Natural killer cell (primary cell): Measurements from ENCODE around the gene DOHH. TPM values are rescaled to one million over a fixed set of nuclear protein-coding genes. Genes with fewer than 3 reads are reported as not detected.

Experiments
- ATAC-seq, 3 donors: fragments of 150-1000 bp in 2 of 3; fragments of 200-7000 bp in 1 of 3; cut with Tn5 transposase; 1 replicate in 1 of 3; 2 replicates in 2 of 3; pipeline ENCODE4 v1.10.0; 2021; ENCODE audit warnings: mild to moderate bottlenecking in 2 of 3, moderate library complexity in 2 of 3
- DNase-seq, 2 donors: peaks; one replicate each; pipeline versions ENCODE4 v3.0.0 to v3.0.0-alpha.2; 2013 to 2021; ENCODE audit warnings: mixed read lengths in 1 of 2
- H3K27ac ChIP-seq: one replicate; pipeline ENCODE4 v1.5.1; 2013; ENCODE audit warnings: mild to moderate bottlenecking, low read length
- H3K27me3 ChIP-seq: one replicate; pipeline ENCODE4 v1.6.1; 2013; ENCODE audit warnings: low read length; ENCODE audit not compliant: control insufficient read depth, insufficient read depth
- H3K36me3 ChIP-seq: one replicate; pipeline ENCODE4 v1.6.1; 2013; ENCODE audit warnings: low read length; ENCODE audit not compliant: control insufficient read depth, insufficient read depth
- H3K4me1 ChIP-seq: one replicate; pipeline ENCODE4 v1.6.1; 2013; ENCODE audit warnings: low read length; ENCODE audit not compliant: control insufficient read depth, insufficient read depth
- H3K4me3 ChIP-seq: one replicate; pipeline ENCODE4 v1.5.1; 2013; ENCODE audit warnings: low read length
- H3K9me3 ChIP-seq: one replicate; pipeline ENCODE4 v1.6.1; 2013; ENCODE audit warnings: low read length; ENCODE audit not compliant: control insufficient read depth, insufficient read depth
- H3K27ac Mint-ChIP-seq, 2 donors: one replicate each; pipeline ENCODE4 v1.8.0; 2022; ENCODE audit warnings: mild to moderate bottlenecking in 2 of 2, mixed read lengths in 2 of 2, moderate library complexity in 1 of 2
- H3K27me3 Mint-ChIP-seq, 2 donors: one replicate each; pipeline ENCODE4 v1.8.0; 2022; ENCODE audit warnings: low read depth in 2 of 2, mixed read lengths in 2 of 2
- H3K36me3 Mint-ChIP-seq: one replicate; pipeline ENCODE4 v1.8.0; 2022; ENCODE audit warnings: mixed read lengths
- H3K4me1 Mint-ChIP-seq, 2 donors: one replicate each; pipeline ENCODE4 v1.8.0; 2022; ENCODE audit warnings: mixed read lengths in 2 of 2
- H3K4me3 Mint-ChIP-seq: one replicate; pipeline ENCODE4 v1.8.0; 2022; ENCODE audit warnings: mild to moderate bottlenecking, moderate library complexity, mixed read lengths
- H3K9me3 Mint-ChIP-seq, 2 donors: one replicate each; pipeline ENCODE4 v1.8.0; 2022; ENCODE audit warnings: mixed read lengths in 2 of 2
- WGBS: methylation state at CpG from one replicate; pipeline ENCODE4 v1.1.7; 2013; ENCODE audit warnings: missing lambda C conversion rate; ENCODE audit not compliant: insufficient coverage; 5-methylcytosine and 5-hydroxymethylcytosine counted together
- intact Hi-C: fragments of 100-400 bp; cut with micrococcal nuclease; formaldehyde crosslinking; loops from one replicate; pipeline ENCODE4 v1.14.2; 2022
- total RNA-seq, 4 donors: library from RNA; stranded (reverse); fragments of 120-200 nt in 1 of 4; gene quantifications; one replicate each; pipeline versions ENCODE4 v1.2.3 to v1.2.4, GENCODE V29; 2013 to 2022
- TF ChIP-seq, protein P1 (sequence below): fragments of 200-600 bp; IDR thresholded peaks from one replicate; pipeline ENCODE4 v1.8.0; 2022; ENCODE audit warnings: antibody characterized with exemption

The DOHH gene
- total RNA-seq, 3 donors from 2014 or later (not counting 1 experiment from before 2014, with no cell fraction given), result 4.5 to 5.9 (median 4.6) TPM

DNA sequence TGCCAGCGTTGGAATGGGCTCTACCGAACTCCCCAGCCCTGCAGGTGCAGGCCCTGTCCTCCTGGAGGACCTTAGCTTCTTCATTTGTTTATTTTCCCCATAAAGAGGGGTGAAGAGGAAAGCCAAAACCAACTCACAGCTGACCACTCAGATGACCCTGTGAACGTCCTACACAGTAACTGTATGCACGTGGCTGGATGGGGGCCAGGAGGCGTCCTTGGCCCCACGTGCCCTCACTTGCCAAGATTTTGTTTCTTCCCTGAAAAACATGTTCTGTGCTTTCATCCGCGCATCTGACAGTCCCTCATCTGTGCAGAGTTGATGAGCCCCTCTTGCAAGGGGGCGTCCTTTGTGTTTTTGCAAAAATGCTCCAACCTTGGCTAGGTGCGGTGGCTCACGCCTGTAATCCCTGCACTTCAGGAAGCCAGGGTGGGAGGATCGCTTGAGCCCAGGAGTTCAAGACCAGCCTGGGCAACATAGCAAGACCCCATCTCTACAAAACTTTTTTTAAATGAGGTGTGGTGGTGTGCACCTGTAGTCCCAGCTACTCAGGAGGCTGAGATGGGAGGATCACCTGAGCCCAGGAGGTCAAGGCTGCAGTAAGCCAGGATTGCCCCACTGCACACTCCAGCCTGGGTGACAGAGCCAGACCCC, 33.2 kb upstream of the DOHH start:
- Histone ChIP-seq H3K9me3 (no peaks in the 10 kb centered on the region), H3K36me3 (peaks cover 46% of the 10 kb centered on the region), H3K27me3 (no peaks in the 10 kb centered on the region), H3K27ac (no peak overlapping the region), H3K4me3 (no peak overlapping the region), H3K4me1 (no peaks in the 10 kb centered on the region)
- Mint-ChIP-seq H3K9me3 (no peaks in the 10 kb centered on the region), H3K27me3 (no peaks in the 10 kb centered on the region), H3K27ac (no peak overlapping the region), H3K4me3 (no peak overlapping the region), H3K36me3 (no peaks in the 10 kb centered on the region), H3K4me1 (peaks cover 0 to 21% of the 10 kb centered on the region in 2 donors)
- intact Hi-C loops, result no loop called here
- DNase-seq (no peak), ATAC-seq (no peak)
- TF ChIP-seq, protein P1, sequence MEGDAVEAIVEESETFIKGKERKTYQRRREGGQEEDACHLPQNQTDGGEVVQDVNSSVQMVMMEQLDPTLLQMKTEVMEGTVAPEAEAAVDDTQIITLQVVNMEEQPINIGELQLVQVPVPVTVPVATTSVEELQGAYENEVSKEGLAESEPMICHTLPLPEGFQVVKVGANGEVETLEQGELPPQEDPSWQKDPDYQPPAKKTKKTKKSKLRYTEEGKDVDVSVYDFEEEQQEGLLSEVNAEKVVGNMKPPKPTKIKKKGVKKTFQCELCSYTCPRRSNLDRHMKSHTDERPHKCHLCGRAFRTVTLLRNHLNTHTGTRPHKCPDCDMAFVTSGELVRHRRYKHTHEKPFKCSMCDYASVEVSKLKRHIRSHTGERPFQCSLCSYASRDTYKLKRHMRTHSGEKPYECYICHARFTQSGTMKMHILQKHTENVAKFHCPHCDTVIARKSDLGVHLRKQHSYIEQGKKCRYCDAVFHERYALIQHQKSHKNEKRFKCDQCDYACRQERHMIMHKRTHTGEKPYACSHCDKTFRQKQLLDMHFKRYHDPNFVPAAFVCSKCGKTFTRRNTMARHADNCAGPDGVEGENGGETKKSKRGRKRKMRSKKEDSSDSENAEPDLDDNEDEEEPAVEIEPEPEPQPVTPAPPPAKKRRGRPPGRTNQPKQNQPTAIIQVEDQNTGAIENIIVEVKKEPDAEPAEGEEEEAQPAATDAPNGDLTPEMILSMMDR, result no peak
- WGBS, result 95% methylated on average over 10 of the region's 12 CpGs

DNA sequence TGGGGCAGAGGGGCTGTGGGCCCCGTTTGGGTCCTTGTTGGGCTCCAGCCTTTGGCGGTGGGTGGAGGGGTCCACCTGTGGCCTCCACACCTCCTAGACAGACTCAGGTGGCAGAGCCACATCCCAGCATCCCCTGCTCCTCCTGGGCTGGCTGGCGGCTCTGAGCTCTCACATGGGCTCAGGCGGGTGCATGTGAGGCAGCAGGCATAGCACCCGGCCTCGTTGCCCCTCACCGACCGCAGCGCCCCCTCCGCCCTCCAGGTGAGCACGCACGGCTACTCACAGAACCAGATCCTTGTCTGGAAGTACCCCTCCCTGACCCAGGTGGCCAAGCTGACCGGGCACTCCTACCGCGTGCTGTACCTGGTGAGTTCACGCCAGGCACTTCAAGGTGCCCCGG, 32.6 kb upstream of the DOHH start:
- no peak for ATAC-seq
- TF ChIP-seq, protein P1, result no peak
- Histone ChIP-seq H3K27ac (no peak overlapping the region), H3K9me3 (no peaks in the 10 kb centered on the region), H3K4me1 (no peaks in the 10 kb centered on the region), H3K36me3 (peaks cover 49% of the 10 kb centered on the region), H3K4me3 (no peak overlapping the region), H3K27me3 (no peaks in the 10 kb centered on the region)
- Mint-ChIP-seq H3K27me3 (no peaks in the 10 kb centered on the region), H3K4me1 (peaks cover 0 to 16% of the 10 kb centered on the region in 2 donors), H3K9me3 (no peaks in the 10 kb centered on the region), H3K4me3 (no peak overlapping the region), H3K36me3 (no peaks in the 10 kb centered on the region), H3K27ac (no peak overlapping the region)
- WGBS, result 94% methylated on average over 17 of the region's 17 CpGs
- intact Hi-C loops, result no loop called here
- no peak for DNase-seq

GRCh38 chr19:3532154-3532786, 31.8 kb upstream of the DOHH start:
- intact Hi-C loops, result no loop called here
- Histone ChIP-seq H3K36me3 (peaks cover 56% of the 10 kb centered on the region), H3K27ac (no peak overlapping the region), H3K27me3 (no peaks in the 10 kb centered on the region), H3K4me3 (no peak overlapping the region), H3K4me1 (no peaks in the 10 kb centered on the region), H3K9me3 (no peaks in the 10 kb centered on the region)
- DNase-seq (no peak), ATAC-seq (no peak)
- Mint-ChIP-seq H3K4me3 (no peak overlapping the region), H3K9me3 (no peaks in the 10 kb centered on the region), H3K36me3 (no peaks in the 10 kb centered on the region), H3K4me1 (peaks cover 0 to 9% of the 10 kb centered on the region in 2 donors), H3K27me3 (no peaks in the 10 kb centered on the region), H3K27ac (no peak overlapping the region)
- 97% methylated on average over 33 of the region's 33 CpGs for WGBS
- TF ChIP-seq, protein P1, result no peak
